ENCODE measurements around the gene DGKB.

DNA sequence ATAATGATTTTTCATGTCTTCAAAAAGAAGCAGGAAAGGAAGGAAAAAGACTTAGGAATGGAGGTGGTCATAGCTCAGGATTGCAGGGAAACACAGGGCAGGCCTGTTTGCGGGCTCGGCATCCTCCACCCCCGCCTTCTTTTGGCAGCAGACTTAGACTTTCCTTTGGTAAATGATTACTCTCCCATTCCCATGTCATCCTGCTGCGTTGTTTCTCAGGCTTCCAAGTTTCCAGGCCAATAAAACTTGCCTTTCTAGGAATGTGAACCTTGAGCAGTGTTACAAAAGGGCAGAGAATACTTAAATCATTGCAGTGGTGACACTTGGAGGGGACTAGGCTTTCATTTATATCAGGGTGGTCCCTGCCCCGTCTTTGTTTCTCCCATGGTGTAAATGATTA is 34.0 kb upstream of the DGKB start:
- TF ChIP-seq, protein P1, sequence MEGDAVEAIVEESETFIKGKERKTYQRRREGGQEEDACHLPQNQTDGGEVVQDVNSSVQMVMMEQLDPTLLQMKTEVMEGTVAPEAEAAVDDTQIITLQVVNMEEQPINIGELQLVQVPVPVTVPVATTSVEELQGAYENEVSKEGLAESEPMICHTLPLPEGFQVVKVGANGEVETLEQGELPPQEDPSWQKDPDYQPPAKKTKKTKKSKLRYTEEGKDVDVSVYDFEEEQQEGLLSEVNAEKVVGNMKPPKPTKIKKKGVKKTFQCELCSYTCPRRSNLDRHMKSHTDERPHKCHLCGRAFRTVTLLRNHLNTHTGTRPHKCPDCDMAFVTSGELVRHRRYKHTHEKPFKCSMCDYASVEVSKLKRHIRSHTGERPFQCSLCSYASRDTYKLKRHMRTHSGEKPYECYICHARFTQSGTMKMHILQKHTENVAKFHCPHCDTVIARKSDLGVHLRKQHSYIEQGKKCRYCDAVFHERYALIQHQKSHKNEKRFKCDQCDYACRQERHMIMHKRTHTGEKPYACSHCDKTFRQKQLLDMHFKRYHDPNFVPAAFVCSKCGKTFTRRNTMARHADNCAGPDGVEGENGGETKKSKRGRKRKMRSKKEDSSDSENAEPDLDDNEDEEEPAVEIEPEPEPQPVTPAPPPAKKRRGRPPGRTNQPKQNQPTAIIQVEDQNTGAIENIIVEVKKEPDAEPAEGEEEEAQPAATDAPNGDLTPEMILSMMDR (IDR thresholded peaks at IDR 0.05; ENCODE audit: low read length): no peak
- no peak for TF ChIP-seq EZH2phosphoT487 (IDR thresholded peaks at IDR 0.05; ENCODE audit: low read length)
- TF ChIP-seq EZH2 (optimal IDR thresholded peaks at IDR 0.05; ENCODE audit: low read depth, low read length): no peak

Measured in MM.1S (cell line).